ENCODE measurements around the gene SPTY2D1.
"Not testable (repeated sequence)": the region's sequence is repeated elsewhere in the genome, so short reads cannot be mapped to it uniquely, and the experiment has no call there.

SPTY2D1 gene

DNA sequence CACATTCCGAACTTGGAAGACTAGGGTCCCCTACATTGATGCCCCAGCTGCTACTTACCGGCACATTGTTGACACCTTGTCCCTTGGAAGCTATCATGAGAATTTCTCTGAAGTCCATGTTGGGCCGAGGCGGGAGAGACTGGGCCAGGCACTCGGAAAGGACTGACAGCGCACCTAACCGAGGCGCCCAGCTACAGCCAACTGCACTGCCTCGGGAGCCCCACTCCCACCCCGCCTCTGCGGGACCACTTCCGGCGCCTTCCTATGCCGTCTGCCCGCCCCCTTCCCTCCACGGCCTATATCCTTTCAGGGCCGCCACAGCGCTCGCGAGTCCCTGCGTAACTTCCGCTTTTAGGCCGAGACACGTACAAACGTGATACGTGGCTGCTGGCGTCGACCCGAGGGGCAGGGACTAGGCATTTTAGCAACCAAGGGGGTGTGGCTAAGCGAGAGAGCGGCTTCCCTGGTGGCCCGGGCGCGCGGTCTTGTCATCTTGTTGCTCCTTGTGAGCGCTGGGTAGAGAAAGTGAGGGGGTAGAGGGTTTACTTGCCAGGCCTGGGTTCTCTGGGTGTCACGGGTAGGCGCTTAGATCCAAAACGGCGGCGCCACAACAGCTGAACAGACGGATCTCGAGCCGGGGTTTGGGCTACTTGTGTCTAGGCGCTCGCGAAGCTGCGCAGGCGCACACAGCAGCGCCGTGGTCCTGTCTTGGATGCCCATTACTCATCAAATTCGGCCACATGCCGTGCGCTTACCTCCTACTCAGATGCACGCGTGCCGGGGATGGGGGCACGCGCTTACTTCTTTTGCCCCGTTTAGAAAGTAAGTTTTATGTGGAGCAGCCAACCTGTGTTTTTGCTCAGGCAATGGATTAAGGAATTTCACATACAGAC lies at the start of gene SPTY2D1:
SPTY2D1 (minus strand) TSS at position 203 of the 893 bp plus-strand sequence; CDS start at position 118, 85 bp downstream.
- peak; percentile 97 to 98 for DNase-seq (ENCODE audit: low read depth in 2 of 2)

DNA sequence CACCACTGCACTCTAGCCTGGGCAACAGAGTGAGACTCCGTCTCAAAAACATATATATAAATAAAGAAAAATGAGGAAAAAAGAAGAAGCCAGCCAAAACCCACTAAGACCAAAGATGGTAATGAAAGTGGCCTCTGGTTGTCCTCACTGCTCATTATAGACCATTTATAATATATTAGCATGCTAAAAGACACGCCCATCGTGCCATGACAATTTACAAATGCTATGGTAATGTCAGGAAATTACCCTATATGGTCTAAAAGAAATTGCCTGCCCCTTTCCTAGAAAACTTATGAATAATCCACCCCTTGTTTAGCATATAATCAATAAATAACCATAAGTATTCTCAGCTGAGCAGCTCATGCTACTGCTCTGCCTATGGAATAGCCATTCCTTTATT lies 48.3 kb upstream of the SPTY2D1 start:
- no peak for DNase-seq (ENCODE audit: low read depth in 2 of 2)

- DNase-seq (ENCODE audit: low read depth in 2 of 2) = not testable (repeated sequence)
These were observed 47.8 kb upstream of the SPTY2D1 start for GRCh38 chr11:18681949-18682348.

DNA sequence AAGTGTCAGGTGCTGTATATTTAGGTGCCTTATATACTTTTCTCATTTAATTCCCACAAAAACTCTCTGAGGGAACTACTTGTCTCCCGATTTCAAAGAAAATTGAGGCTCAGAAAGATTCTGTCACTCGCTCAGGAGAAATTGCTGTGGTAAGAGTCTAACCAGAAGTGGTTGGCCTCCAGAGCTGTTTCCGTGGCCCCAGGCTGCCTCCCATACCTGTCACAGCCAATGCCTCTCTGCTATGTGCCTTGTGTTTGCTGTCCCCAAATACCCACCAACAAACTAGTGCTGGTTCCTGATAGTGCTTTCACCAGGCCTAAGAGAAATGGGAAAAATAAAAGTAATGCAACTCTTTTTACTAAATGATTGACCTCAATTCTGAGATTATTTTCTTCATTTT lies 43.4 kb upstream of the SPTY2D1 start:
- no peak for DNase-seq (ENCODE audit: low read depth in 2 of 2)

- DNase-seq (ENCODE audit: low read depth in 2 of 2) = no peak
These were observed 42.7 kb upstream of the SPTY2D1 start for GRCh38 chr11:18676803-18677202.

DNA sequence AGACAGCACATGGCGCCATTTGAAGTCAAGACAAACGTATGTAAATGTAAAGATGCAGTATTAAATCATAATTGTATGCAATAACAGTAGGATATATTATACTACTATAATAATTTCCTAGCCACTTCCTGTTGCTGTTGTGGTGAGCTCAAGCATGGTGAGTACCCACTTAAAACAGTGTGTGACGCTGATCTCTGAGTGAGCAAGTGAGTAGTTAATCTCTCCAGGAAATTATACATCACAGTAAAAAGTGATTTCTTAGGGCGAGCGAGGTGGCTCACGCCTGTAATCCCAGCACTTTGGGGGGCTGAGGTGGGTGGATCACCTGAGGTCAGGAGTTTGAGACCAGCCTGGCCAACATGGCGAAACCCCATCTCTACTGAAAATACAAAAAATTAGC lies 38.1 kb upstream of the SPTY2D1 start:
- DNase-seq (ENCODE audit: low read depth in 2 of 2) = peak in 1 of 2 donors; percentile 35

DNA sequence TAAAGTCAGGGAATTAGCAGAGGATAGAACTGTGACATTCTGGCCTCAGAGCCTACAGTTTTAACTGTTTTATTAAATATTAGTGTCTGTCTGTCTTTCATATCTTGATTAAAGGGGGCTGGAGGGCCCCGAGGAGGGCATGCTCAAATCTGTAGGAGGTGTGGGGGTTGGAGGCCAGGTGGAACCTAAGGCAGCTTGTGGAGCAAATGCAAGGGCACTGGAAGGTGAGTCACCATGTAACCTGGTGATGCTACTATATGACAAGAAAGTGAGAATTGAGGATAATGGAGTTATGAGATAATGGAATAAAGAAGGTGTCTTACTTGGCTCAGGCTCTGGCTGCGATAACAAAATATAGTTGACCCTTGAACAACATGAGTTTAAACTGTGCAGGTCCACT lies 37.1 kb upstream of the SPTY2D1 start:
- DNase-seq (ENCODE audit: low read depth in 2 of 2) = peak; percentile 10 to 25

DNA sequence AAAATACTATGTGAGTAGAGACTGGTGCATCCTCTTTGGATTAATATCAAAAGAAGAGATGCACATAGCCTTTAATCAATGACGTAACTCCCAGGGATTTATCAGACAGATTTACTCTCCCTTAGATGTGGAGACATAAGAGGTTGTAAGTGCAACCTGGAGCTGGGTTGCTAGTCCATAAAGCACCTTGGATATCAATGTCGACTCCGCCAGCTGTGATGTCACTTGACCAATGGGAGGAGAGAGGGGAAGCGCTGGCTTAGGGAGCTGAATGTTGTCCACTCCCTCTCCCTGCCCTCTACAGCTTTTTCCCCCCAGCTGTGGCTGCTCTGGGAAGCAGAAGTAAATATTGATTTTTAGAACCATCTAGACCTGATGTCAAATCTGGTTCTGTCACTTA lies 35.6 kb upstream of the SPTY2D1 start:
- DNase-seq (ENCODE audit: low read depth in 2 of 2) = no peak

DNA sequence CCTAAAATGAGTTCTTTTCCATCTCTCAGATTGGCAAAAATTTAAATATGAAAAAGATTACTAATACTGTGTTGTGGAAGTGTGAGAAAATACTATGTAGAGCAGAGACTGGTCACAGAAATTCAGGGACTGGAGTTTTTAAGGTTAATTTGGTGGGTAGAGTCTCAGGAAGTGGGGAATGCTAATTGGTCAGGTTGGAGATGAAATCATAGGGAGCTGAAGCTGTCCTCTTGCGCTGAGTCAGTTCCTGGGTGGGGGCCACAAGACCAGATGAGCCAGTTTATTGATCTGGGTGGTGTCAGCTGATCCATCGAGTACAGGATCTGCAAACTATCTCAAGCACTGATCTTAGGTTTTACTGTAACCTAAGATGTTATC lies 35.1 kb upstream of the SPTY2D1 start:
- DNase-seq (ENCODE audit: low read depth in 2 of 2) = no peak

DNA sequence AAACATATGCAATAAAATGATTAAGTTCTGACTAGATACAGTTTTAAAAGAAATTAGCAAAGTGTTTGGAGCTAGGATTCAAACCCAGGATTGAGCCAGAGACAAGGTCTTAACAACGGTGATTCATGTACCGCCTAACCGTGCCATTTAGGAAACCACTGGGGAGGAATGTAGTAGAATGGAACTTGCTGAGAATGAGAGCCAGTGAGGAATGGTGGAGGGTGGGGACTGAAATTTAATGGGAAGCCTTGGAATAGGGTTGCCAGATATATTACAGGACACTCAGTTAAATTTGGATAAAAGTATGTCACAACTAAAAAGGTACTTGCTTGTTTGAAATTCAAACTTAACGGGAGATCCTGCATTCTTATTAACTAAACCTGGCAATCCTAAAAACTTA lies 34.0 kb upstream of the SPTY2D1 start:
- no peak for DNase-seq (ENCODE audit: low read depth in 2 of 2)

- DNase-seq (ENCODE audit: low read depth in 2 of 2) = not testable (repeated sequence)
These were observed 31.3 kb upstream of the SPTY2D1 start for GRCh38 chr11:18665353-18665872.

DNA sequence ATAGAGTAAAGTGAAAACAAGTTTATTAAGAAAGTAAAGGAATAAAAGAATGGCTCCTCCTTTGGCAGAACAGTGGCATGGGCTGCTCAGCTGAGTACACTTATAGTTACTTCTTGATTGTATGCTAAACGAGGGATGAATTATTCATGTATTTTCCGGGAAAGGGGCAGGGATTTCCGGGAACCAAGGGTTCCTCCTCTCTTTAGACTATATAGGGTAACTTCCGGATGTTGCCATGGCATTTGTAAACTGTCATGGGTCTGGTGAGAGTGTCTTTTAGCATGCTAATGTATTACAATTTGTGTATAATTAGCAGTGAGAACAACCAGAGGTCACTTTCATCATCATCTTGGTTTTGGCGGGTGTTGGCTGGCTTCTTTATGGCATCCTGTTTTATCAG lies 23.5 kb upstream of the SPTY2D1 start:
- DNase-seq (ENCODE audit: low read depth in 2 of 2) = no peak

DNA sequence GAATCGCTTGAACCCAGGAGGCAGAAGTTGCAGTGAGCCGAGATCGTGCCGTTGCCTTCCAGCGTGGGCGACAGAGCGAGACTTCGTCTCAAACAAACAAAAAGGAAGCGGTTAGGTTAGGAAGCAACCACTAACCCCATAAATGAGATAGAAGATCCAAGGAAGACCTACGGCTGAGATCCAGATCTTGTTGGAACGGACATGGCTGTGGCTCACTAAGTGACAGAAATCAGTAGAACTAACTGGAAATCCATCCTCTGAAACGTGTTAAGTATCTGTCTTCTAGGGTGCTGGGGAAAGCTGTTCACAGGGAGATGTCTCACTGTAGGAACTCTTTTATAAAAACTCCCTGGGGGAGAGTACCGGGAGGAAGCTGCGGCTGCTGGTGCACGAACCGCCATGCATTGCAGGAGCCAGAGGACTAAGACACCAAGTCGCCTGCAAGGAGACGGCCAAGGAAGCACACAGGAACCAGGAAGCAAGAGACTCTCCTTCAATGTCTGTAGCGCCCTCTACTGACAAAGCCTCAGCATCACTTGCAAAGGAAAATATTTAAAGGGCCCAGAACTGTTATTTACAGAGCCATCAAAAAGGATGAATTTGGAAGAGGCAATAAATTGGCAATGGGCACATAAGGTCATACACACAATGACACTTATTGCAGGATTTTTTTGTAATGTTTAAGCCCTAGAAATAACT lies 16.9 kb upstream of the SPTY2D1 start:
- DNase-seq (ENCODE audit: low read depth in 2 of 2) = no peak

- DNase-seq (ENCODE audit: low read depth in 2 of 2) = no peak
These were observed 16.2 kb upstream of the SPTY2D1 start for GRCh38 chr11:18650353-18650752.

- not testable (repeated sequence) for DNase-seq (ENCODE audit: low read depth in 2 of 2)
These were observed 8.9 kb upstream of the SPTY2D1 start for GRCh38 chr11:18643034-18643433.

- DNase-seq (ENCODE audit: low read depth in 2 of 2) = no peak
These were observed 7.5 kb upstream of the SPTY2D1 start for GRCh38 chr11:18641677-18642076.

- no peak for DNase-seq (ENCODE audit: low read depth in 2 of 2)
These were observed 644 bp downstream of the SPTY2D1 start for GRCh38 chr11:18633256-18634139.

DNA sequence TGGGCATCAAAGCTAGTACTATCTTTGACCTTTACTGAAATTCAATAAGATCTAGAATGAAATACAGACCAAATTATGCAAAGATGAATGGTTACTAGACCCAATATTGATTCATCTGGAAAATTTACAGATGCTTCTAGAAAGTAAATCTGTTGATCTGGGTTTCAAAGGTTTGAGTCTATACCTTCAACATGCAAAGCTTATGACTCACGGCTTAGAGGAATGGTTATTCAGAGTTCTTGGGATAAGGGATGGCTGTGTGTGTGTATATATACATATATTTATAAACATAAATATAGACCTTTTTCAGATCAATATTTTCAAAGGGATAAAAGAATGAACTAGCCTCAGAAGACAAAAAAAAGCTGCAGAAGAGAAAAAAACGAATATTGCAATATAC lies 1.3 kb downstream of the SPTY2D1 start:
- no peak for DNase-seq (ENCODE audit: low read depth in 2 of 2)

- DNase-seq (ENCODE audit: low read depth in 2 of 2) = no peak
These were observed 10.0 kb downstream of the SPTY2D1 start for GRCh38 chr11:18624161-18624560.

GRCh38 chr11:18623707-18624106 lies 10.4 kb downstream of the SPTY2D1 start:
- no peak for DNase-seq (ENCODE audit: low read depth in 2 of 2)

- no peak for DNase-seq (ENCODE audit: low read depth in 2 of 2)
These were observed 15.7 kb downstream of the SPTY2D1 start for GRCh38 chr11:18618342-18619025.

All from stimulated activated CD8-positive, alpha-beta memory T cell treated with anti-CD3 and anti-CD28 coated beads, Interleukin-7, amount 100 ng/mL, for 4 hours (primary cell).